GM13976 (cell line): ENCODE measurements around the gene MCF2L2.

Experiments
- DNase-seq: peaks from one replicate; pipeline ENCODE4 v3.0.0; 2012; ENCODE audit warnings: low spot score
- in situ Hi-C: fragments of 300-500 bp; cut with MboI; formaldehyde crosslinking; loops from one replicate; pipeline ENCODE4 v1.12.0; 2022; ENCODE audit warnings: low sequenced_read_pairs, mixed read lengths, inconsistent platforms; ENCODE audit not compliant: unreplicated experiment
- TF ChIP-seq, protein P1 (sequence below): IDR thresholded peaks from 2 replicates; pipeline ENCODE4 v1.5.1; 2012; ENCODE audit warnings: borderline replicate concordance, mild to moderate bottlenecking; ENCODE audit not compliant: insufficient read depth; ENCODE audit errors: extremely low read depth, missing control alignments, control extremely low read depth

Gene MCF2L2

GRCh38 chr3:183378951-183379350 is 49.5 kb downstream of the MCF2L2 start:
- in situ Hi-C loops: loop anchor here (25.0 kb wide), 1 partner anchor 667 kb away; no protein-coding TSS in a partner anchor
- no peak for DNase-seq
- TF ChIP-seq, protein P1, sequence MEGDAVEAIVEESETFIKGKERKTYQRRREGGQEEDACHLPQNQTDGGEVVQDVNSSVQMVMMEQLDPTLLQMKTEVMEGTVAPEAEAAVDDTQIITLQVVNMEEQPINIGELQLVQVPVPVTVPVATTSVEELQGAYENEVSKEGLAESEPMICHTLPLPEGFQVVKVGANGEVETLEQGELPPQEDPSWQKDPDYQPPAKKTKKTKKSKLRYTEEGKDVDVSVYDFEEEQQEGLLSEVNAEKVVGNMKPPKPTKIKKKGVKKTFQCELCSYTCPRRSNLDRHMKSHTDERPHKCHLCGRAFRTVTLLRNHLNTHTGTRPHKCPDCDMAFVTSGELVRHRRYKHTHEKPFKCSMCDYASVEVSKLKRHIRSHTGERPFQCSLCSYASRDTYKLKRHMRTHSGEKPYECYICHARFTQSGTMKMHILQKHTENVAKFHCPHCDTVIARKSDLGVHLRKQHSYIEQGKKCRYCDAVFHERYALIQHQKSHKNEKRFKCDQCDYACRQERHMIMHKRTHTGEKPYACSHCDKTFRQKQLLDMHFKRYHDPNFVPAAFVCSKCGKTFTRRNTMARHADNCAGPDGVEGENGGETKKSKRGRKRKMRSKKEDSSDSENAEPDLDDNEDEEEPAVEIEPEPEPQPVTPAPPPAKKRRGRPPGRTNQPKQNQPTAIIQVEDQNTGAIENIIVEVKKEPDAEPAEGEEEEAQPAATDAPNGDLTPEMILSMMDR: no peak

DNA sequence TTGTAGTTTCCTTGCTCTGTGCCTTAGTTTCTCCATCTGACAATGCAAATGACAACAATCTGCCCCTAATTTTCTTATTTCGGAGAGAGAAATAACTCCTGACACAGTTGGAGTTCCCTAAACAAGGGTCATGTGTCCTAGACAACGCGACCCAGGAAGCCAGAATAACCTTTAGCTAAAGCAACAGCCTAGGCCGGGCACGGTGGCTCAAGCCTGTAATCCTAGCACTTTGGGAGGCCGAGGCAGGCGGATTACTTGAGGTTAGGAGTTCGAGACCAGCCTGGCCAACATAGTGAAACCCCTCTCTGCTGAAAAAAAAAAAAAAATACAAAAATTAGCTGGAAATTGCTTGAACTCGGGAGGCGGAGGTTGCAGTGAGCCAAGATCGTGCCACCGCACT is 49.9 kb downstream of the MCF2L2 start:
- TF ChIP-seq, protein P1: no peak
- no peak for DNase-seq
- in situ Hi-C loops: loop anchor here (25.0 kb wide), 1 partner anchor 666 kb away; no protein-coding TSS in a partner anchor

DNA sequence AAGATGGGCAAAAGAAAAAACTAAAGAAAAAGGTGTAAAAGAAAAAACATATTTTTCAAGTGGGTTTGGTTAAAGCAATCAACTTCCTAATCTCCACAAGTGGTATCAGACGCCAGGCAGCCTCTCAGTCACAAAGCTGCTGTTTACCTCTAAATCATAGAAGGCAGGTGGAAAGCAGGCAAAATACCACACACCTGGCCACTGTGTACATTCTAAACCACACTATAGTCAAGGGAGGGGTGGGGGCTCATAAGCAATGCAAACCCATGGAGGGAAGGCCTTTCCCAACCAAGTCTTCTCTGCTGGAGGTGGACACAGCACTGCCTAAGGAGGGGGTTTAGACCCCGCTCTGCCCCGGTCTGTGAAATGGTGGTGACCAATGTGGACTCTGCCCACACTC is 50.4 kb downstream of the MCF2L2 start:
- TF ChIP-seq, protein P1: no peak
- DNase-seq: no peak
- in situ Hi-C loops: loop anchor here (25.0 kb wide), 1 partner anchor 666 kb away; no protein-coding TSS in a partner anchor

DNA sequence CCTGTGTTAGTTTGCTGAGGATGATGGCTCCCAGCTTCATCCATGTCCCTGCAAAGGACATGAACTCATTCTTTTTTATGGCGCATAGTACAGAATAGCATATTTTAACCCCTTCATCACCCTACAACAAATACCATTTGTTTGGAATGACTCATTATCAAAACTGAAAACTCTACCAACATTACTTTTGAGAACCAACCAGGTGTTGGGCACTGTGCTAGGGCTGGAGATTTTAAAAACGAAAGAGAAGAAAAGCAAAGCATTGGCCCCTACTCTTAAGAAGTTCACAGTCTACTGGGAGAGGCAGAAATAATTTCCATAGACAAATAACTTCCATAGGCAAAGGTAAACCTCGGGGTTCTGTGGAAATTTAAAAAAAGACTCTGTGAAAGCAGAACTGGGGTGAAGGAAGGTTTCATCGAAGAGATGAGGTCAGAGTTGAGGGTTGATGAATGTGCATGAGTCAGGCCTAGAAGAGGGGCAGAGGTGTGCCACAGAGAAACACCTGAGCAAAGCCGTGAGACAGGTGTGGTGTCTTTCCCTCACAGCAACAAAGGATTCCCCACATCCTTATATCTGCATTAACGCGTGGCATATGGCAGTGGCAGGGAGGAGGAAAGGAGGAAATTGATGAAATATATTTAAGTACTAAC is 51.0 kb downstream of the MCF2L2 start:
- in situ Hi-C loops: loop anchor here (25.0 kb wide), 1 partner anchor 665 kb away; no protein-coding TSS in a partner anchor
- TF ChIP-seq, protein P1: no peak
- DNase-seq: no peak

DNA sequence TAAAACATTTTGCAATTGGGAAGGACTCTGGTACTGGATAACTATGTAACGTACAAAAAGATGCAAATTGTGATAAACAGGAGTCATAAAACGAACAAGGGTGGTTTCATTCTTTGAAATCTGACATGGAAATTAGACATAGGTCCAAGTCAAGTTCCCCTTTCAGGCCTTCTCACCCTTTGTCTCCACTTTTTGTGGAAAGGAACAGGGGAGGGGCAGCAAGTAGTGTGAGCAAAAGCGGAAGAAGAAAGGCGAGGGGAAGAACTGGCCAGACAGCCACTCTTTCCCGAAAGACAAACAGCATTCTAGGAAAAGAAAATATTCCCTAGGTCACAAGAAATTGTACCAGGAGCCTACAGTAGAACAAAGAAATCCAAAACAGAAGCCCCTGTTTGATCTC is 52.6 kb downstream of the MCF2L2 start:
- in situ Hi-C loops: loop anchor here (25.0 kb wide), 1 partner anchor 663 kb away; no protein-coding TSS in a partner anchor
- TF ChIP-seq, protein P1: no peak
- no peak for DNase-seq

DNA sequence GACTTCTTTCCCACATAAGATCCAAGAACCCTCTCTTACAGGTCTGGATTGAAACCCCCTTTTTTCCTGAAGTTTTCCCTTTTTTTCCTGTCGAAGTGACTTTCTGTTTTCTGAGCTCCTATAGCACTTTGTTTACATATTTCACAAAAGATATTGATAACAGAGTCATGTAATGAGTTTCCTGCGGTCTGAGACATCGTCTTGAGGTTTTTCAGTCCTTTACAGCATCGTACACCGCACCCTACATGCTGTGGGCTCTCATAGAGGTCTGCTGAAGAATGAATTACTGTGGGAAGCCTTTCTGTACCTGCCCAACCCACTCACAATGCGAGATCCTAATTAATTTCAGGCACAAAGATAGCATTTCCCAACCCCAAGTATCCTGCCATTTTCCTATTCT is 53.1 kb downstream of the MCF2L2 start:
- TF ChIP-seq, protein P1: no peak
- DNase-seq: no peak
- in situ Hi-C loops: loop anchor here (25.0 kb wide), 1 partner anchor 663 kb away; no protein-coding TSS in a partner anchor
